Left renal cortex interstitium (tissue), 4 donors: ENCODE measurements around the gene GFAP. TPM values are rescaled to one million over a fixed set of nuclear protein-coding genes. Genes with fewer than 3 reads are reported as not detected.
A peak's percentile ranks its signal among the peaks of the same experiment; 100 is the strongest.

Experiments used
- DNase-seq, 4 donors: peaks; one replicate each; pipeline ENCODE4 v3.0.0-alpha.2; 2013; ENCODE audit warnings: low read depth in 4 of 4, low spot score in 2 of 4, missing footprints in 1 of 4
- polyA plus RNA-seq, 4 donors: library from polyadenylated mRNA; unstranded; fragments of 120-200 nt; gene quantifications; one replicate each; pipeline ENCODE4 v1.2.1, GENCODE V29; 2013; ENCODE audit not compliant: insufficient read length in 4 of 4

Gene GFAP
- polyA plus RNA-seq, 4 donors, result 0.78 to 8.3 (median 0.89) TPM

- no peak for DNase-seq
Observed at GRCh38 chr17:44932096-44932786, 16.9 kb upstream of the GFAP start.

GRCh38 chr17:44931376-44931775 is 16.1 kb upstream of the GFAP start:
- no peak for DNase-seq

- DNase-seq, result no peak
Observed at GRCh38 chr17:44930667-44931066, 15.4 kb upstream of the GFAP start.

- no peak for DNase-seq
Observed at GRCh38 chr17:44928950-44929720, 13.8 kb upstream of the GFAP start.

- no peak for DNase-seq
Observed at GRCh38 chr17:44928136-44928535, 12.8 kb upstream of the GFAP start.

GRCh38 chr17:44927696-44928095 is 12.4 kb upstream of the GFAP start:
- no peak for DNase-seq

GRCh38 chr17:44926821-44927525 is 11.7 kb upstream of the GFAP start:
- no peak for DNase-seq

- DNase-seq, result no peak
Observed at GRCh38 chr17:44925731-44926697, 10.7 kb upstream of the GFAP start.

- DNase-seq, result no peak
Observed at GRCh38 chr17:44924107-44924544, 8.8 kb upstream of the GFAP start.

GRCh38 chr17:44922746-44923470 is 7.6 kb upstream of the GFAP start:
- DNase-seq, result no peak

GRCh38 chr17:44922136-44922535 is 6.8 kb upstream of the GFAP start:
- no peak for DNase-seq

GRCh38 chr17:44921122-44921882 is 6.0 kb upstream of the GFAP start:
- no peak for DNase-seq

- no peak for DNase-seq
Observed at GRCh38 chr17:44920565-44920940, 5.3 kb upstream of the GFAP start.

- DNase-seq, result peak in 2 of 4 donors; percentile 58 to 59
Observed at GRCh38 chr17:44919885-44920564, 4.7 kb upstream of the GFAP start.

- no peak for DNase-seq
Observed at GRCh38 chr17:44919411-44919810, 4.1 kb upstream of the GFAP start.

- no peak for DNase-seq
Observed at GRCh38 chr17:44918006-44918405, 2.7 kb upstream of the GFAP start.

GRCh38 chr17:44917456-44917855 is 2.2 kb upstream of the GFAP start:
- no peak for DNase-seq

GRCh38 chr17:44916781-44917241 is 1.5 kb upstream of the GFAP start:
- no peak for DNase-seq
